Left renal cortex interstitium (tissue), 4 donors: ENCODE results near the gene STPG1. TPM values are rescaled to one million over a fixed set of nuclear protein-coding genes. Genes with fewer than 3 reads are reported as not detected.
"Not testable (repeated sequence)": the region's sequence is repeated elsewhere in the genome, so short reads cannot be mapped to it uniquely, and the experiment has no call there.

Source experiments
- DNase-seq, 4 donors: peaks; one replicate each; pipeline ENCODE4 v3.0.0-alpha.2; 2013; ENCODE audit warnings: low read depth in 4 of 4, low spot score in 2 of 4, missing footprints in 1 of 4
- polyA plus RNA-seq, 4 donors: library from polyadenylated mRNA; unstranded; fragments of 120-200 nt; gene quantifications; one replicate each; pipeline ENCODE4 v1.2.1, GENCODE V29; 2013; ENCODE audit not compliant: insufficient read length in 4 of 4

The STPG1 gene
- 10 to 100 TPM; 10.7 to 13.7 (median 12.0) TPM for polyA plus RNA-seq

- DNase-seq: peak; percentile 79 to 92 (median 90)
Observed at GRCh38 chr1:24413350-24414163, at the start of gene STPG1. Gene STPG1 (minus strand): TSS chr1:24413782. CDS start chr1:24401388, 12,394 bp downstream.

- not testable (repeated sequence) for DNase-seq
Observed at GRCh38 chr1:24462128-24462527, 48.5 kb upstream of the STPG1 start.

- DNase-seq: no peak
Observed at GRCh38 chr1:24459551-24460266, 46.1 kb upstream of the STPG1 start.

- no peak for DNase-seq
Observed at GRCh38 chr1:24457866-24458265, 44.3 kb upstream of the STPG1 start.

GRCh38 chr1:24455272-24455671 lies 41.7 kb upstream of the STPG1 start:
- no peak for DNase-seq

- no peak for DNase-seq
Observed at GRCh38 chr1:24454673-24455072, 41.1 kb upstream of the STPG1 start.

GRCh38 chr1:24452922-24453485 lies 39.4 kb upstream of the STPG1 start:
- DNase-seq: no peak

- DNase-seq: no peak
Observed at GRCh38 chr1:24451746-24452145, 38.2 kb upstream of the STPG1 start.

GRCh38 chr1:24450857-24451397 lies 37.3 kb upstream of the STPG1 start:
- DNase-seq: no peak

- DNase-seq: no peak
Observed at GRCh38 chr1:24450316-24450715, 36.7 kb upstream of the STPG1 start.

- not testable (repeated sequence) for DNase-seq
Observed at GRCh38 chr1:24446446-24446845, 32.9 kb upstream of the STPG1 start.

GRCh38 chr1:24443241-24443656 lies 29.7 kb upstream of the STPG1 start:
- DNase-seq: no peak

- DNase-seq: no peak
Observed at GRCh38 chr1:24442764-24443163, 29.2 kb upstream of the STPG1 start.

GRCh38 chr1:24441996-24442668 lies 28.6 kb upstream of the STPG1 start:
- DNase-seq: no peak

GRCh38 chr1:24441480-24441879 lies 27.9 kb upstream of the STPG1 start:
- DNase-seq: no peak

- no peak for DNase-seq
Observed at GRCh38 chr1:24440436-24440835, 26.9 kb upstream of the STPG1 start.

- peak in 1 of 4 donors; percentile 29 for DNase-seq
Observed at GRCh38 chr1:24438423-24438901, 24.9 kb upstream of the STPG1 start.

GRCh38 chr1:24437631-24438396 lies 24.2 kb upstream of the STPG1 start:
- no peak for DNase-seq

- DNase-seq: no peak
Observed at GRCh38 chr1:24435782-24436365, 22.3 kb upstream of the STPG1 start.

GRCh38 chr1:24427545-24427862 lies 13.9 kb upstream of the STPG1 start:
- DNase-seq: no peak
